Activated CD8-positive, alpha-beta memory T cell treated with anti-CD3 and anti-CD28 coated beads, Interleukin-2, amount 50 U/mL, for 1 hour (primary cell): ENCODE results near the gene TMEM144.

ENCODE experiments used
- DNase-seq: peaks from one replicate; pipeline ENCODE4 v3.0.0-alpha.2; 2020; ENCODE audit errors: extremely low read depth

TMEM144 gene

GRCh38 chr4:158297866-158298265 is 87.6 kb downstream of the TMEM144 start:
- no peak for DNase-seq

GRCh38 chr4:158299459-158300007 is 89.2 kb downstream of the TMEM144 start:
- DNase-seq: no peak

GRCh38 chr4:158300012-158300411 is 89.7 kb downstream of the TMEM144 start:
- DNase-seq: no peak

GRCh38 chr4:158302076-158302866 is 92.0 kb downstream of the TMEM144 start:
- DNase-seq: no peak

- no peak for DNase-seq
These were observed 94.4 kb downstream of the TMEM144 start for GRCh38 chr4:158304694-158305093.
